Liver (tissue), 9 donors: ENCODE results near the gene CCDC154. TPM values are rescaled to one million over a fixed set of nuclear protein-coding genes. Genes with fewer than 3 reads are reported as not detected.

Experiments used
- DNase-seq: peaks from one replicate; pipeline ENCODE4 v3.0.0-alpha.2; 2017; ENCODE audit warnings: low spot score
- H3K27ac ChIP-seq, 2 donors: one replicate each; pipeline ENCODE4 v1.7.0; 2013; ENCODE audit warnings: inconsistent platforms in 2 of 2, low read length in 2 of 2, control low read depth in 1 of 2, low read depth in 1 of 2, mild to moderate bottlenecking in 1 of 2
- H3K27me3 ChIP-seq, 4 donors: one replicate each; pipeline versions ENCODE4 v1.6.1 to v1.7.0; 2013; ENCODE audit warnings: low read length in 3 of 4, inconsistent platforms in 1 of 4, mild to moderate bottlenecking in 1 of 4, moderate library complexity in 1 of 4; ENCODE audit not compliant: control insufficient read depth in 4 of 4, insufficient read depth in 4 of 4
- H3K36me3 ChIP-seq, 4 donors: one replicate each; pipeline versions ENCODE4 v1.6.1 to v1.7.0; 2013; ENCODE audit warnings: low read length in 3 of 4, mild to moderate bottlenecking in 3 of 4, low read depth in 1 of 4, moderate library complexity in 1 of 4; ENCODE audit not compliant: control insufficient read depth in 4 of 4, insufficient read depth in 3 of 4
- H3K4me1 ChIP-seq, 4 donors: one replicate each; pipeline versions ENCODE4 v1.6.1 to v1.7.0; 2013; ENCODE audit warnings: low read length in 3 of 4, mild to moderate bottlenecking in 3 of 4, moderate library complexity in 1 of 4; ENCODE audit not compliant: control insufficient read depth in 4 of 4, insufficient read depth in 4 of 4
- H3K4me3 ChIP-seq, 3 donors: one replicate each; pipeline versions ENCODE4 v1.6.1 to v1.7.0; 2013; ENCODE audit warnings: low read length in 3 of 3, control low read depth in 1 of 3, low read depth in 1 of 3, mild to moderate bottlenecking in 1 of 3
- H3K9ac ChIP-seq, 2 donors: one replicate each; pipeline ENCODE4 v1.7.0; 2013; ENCODE audit warnings: low read length in 2 of 2, mild to moderate bottlenecking in 2 of 2, moderate library complexity in 2 of 2, control low read depth in 1 of 2, low read depth in 1 of 2
- H3K9me3 ChIP-seq, 4 donors: one replicate each; pipeline versions ENCODE4 v1.6.1 to v1.7.0; 2013; ENCODE audit warnings: low read length in 3 of 4; ENCODE audit not compliant: control insufficient read depth in 4 of 4
- EGR1 ChIP-seq, 2 donors: IDR thresholded peaks; 2 replicates each; pipeline ENCODE4 v1.6.1; 2016 to 2018; ENCODE audit warnings: antibody characterized with exemption in 2 of 2, low read depth in 2 of 2
- FOXA1 ChIP-seq: IDR thresholded peaks from 2 replicates; pipeline ENCODE4 v1.6.1; 2016; ENCODE audit warnings: antibody characterized with exemption
- FOXA2 ChIP-seq: IDR thresholded peaks from 2 replicates; pipeline ENCODE4 v1.6.1; 2016; ENCODE audit warnings: antibody characterized with exemption
- GABPA ChIP-seq, 2 donors: IDR thresholded peaks in 1 of 2; conservative IDR thresholded peaks in 1 of 2; 2 replicates each; pipeline ENCODE4 v1.6.1; 2016; ENCODE audit warnings: antibody characterized with exemption in 2 of 2, mild to moderate bottlenecking in 1 of 2, moderate library complexity in 1 of 2
- HNF4A ChIP-seq, 2 donors: conservative IDR thresholded peaks; 2 replicates each; pipeline ENCODE4 v1.6.1; 2016; ENCODE audit warnings: antibody characterized with exemption in 2 of 2, mild to moderate bottlenecking in 2 of 2
- HNF4G ChIP-seq: IDR thresholded peaks from 2 replicates; pipeline ENCODE4 v1.6.1; 2016; ENCODE audit warnings: antibody characterized with exemption
- JUND ChIP-seq, 2 donors: IDR thresholded peaks; 2 replicates each; pipeline ENCODE4 v1.6.1; 2016; ENCODE audit warnings: antibody characterized with exemption in 2 of 2
- NR2F2 ChIP-seq: IDR thresholded peaks from 2 replicates; pipeline ENCODE4 v1.6.1; 2016; ENCODE audit warnings: antibody characterized with exemption
- RAD21 ChIP-seq, 2 donors: IDR thresholded peaks; 2 replicates each; pipeline ENCODE4 v1.6.1; 2016; ENCODE audit warnings: antibody characterized with exemption in 2 of 2, mild to moderate bottlenecking in 2 of 2
- RXRA ChIP-seq, 2 donors: IDR thresholded peaks; 2 replicates each; pipeline ENCODE4 v1.6.1; 2017 to 2018; ENCODE audit warnings: antibody characterized with exemption in 2 of 2, mild to moderate bottlenecking in 1 of 2
- SP1 ChIP-seq: IDR thresholded peaks from 2 replicates; pipeline ENCODE4 v1.6.1; 2018; ENCODE audit warnings: antibody characterized with exemption, mild to moderate bottlenecking
- TAF1 ChIP-seq: conservative IDR thresholded peaks from 2 replicates; pipeline ENCODE4 v1.6.1; 2016; ENCODE audit warnings: antibody characterized with exemption, mild to moderate bottlenecking
- YY1 ChIP-seq: IDR thresholded peaks from 2 replicates; pipeline ENCODE4 v1.6.1; 2016; ENCODE audit warnings: antibody characterized with exemption, mild to moderate bottlenecking
- ZBTB33 ChIP-seq: IDR thresholded peaks from 2 replicates; pipeline ENCODE4 v1.6.1; 2016; ENCODE audit warnings: antibody characterized with exemption
- WGBS: extraction: QIAGEN DNeasy Blood & Tissue Kit; methylation state at CpG from one replicate; pipeline ENCODE4 v1.1.7; 2013; 5-methylcytosine and 5-hydroxymethylcytosine counted together
- polyA plus RNA-seq, 2 donors: library from polyadenylated mRNA; stranded (reverse) in 1 of 2; unstranded in 1 of 2; fragments of 200-250 nt in 1 of 2; fragments of >200 nt in 1 of 2; fragmentation: Nextera tagmentation in 1 of 2; extraction: Ambion mirVana in 1 of 2; gene quantifications; one replicate each; pipeline versions ENCODE4 v1.2.1 to v1.2.3, GENCODE V29; 2013 to 2015
- total RNA-seq, 2 donors: library from RNA; depleted of rRNA; stranded (reverse); fragments of >200 nt; gene quantifications; one replicate each; pipeline ENCODE4 v1.2.3, GENCODE V29; 2014
- TF ChIP-seq, protein P1 (sequence below): fragments of 150-350 bp; IDR thresholded peaks from 2 replicates; pipeline ENCODE4 v1.5.1; 2017; ENCODE audit warnings: improper control_type of control experiment, low read depth, low read length; ENCODE audit not compliant: missing input control
- TF ChIP-seq, protein P2 (sequence below): IDR thresholded peaks from 2 replicates; pipeline ENCODE4 v1.6.1; 2016; ENCODE audit warnings: antibody characterized with exemption
- TF ChIP-seq, protein P3 (sequence below): IDR thresholded peaks from 2 replicates; pipeline ENCODE4 v1.6.1; 2016; ENCODE audit warnings: antibody characterized with exemption, mild to moderate bottlenecking
- TF ChIP-seq, protein P4 (sequence below): IDR thresholded peaks from 2 replicates; pipeline ENCODE4 v1.6.1; 2016; ENCODE audit warnings: antibody characterized with exemption
- donor health status: healthy.
- donor health status: healthy.
- donor health status: healthy.
- donor health status: healthy.
- donor health status: healthy.

Gene CCDC154
- total RNA-seq: under 1 TPM in 1 of 2 donors, not detected in 1; 0.42 TPM
- under 1 TPM; 0.18 to 0.39 TPM for polyA plus RNA-seq

DNA sequence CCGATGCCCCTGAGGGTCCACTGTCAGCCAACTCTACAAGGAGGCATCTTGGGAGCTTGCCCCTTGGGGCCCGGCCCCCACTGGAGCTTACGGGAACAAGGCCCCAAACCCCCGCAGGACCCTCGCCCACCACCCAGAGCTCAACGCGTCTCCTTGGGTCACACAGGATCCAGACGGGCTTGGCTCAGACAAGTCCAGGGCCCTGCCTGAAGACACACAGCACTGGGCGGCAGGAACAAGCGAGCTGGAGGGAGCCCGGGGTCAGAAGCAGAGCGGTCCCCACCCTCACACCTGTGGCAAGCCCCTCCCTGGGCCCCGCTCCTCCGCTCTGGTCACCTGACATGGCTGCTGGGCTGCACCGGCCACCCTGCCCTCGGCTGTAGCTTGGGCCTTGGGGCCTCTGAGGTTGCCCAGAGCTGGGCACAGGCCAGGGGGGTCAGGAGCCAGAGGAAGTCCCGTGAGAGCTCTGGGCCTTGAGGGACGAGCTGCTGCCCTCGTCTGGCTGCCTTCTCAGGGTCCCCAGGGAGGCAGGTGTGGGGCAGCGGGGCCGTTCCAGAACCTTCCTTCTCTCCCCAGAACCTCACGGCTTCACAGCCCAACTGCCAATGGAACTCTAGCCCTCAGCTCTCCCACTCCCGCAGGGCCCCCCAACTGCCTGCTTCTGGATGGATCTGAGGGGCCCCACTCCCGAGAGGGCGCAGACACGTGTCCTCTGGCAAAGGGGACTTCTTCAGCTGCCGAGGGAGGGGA is at the start of gene CCDC154:
Gene CCDC154 (minus strand): TSS at position 577 of the 750 bp plus-strand sequence. CDS start 234 bp downstream, at position 343.
- H3K36me3 ChIP-seq: peaks cover 0 to 17% (median 5%) of the 10 kb centered on the region in 4 donors
- no peaks in the 10 kb centered on the region for H3K9me3 ChIP-seq

More for the DNA sequence above, at the start of gene CCDC154:
- Histone ChIP-seq H3K4me3 (no peak within 1 kb of the TSS), H3K9ac (no peak within 1 kb of the TSS), H3K4me1 (no peaks in the 10 kb centered on the region), H3K27me3 (no peaks in the 10 kb centered on the region), H3K27ac (no peak within 1 kb of the TSS)
- WGBS: 83% methylated on average over 27 of the region's 27 CpGs
- DNase-seq: no peak
- no peak for TF ChIP-seq JUND (IDR thresholded peaks at IDR 0.05)
- TF ChIP-seq SP1: no peak
- TF ChIP-seq ZBTB33: no peak
- TF ChIP-seq GABPA (IDR thresholded peaks at IDR 0.05 in 1 of 2, conservative IDR thresholded peaks at IDR 0.05 in 1 of 2): no peak
- TF ChIP-seq, protein P1, sequence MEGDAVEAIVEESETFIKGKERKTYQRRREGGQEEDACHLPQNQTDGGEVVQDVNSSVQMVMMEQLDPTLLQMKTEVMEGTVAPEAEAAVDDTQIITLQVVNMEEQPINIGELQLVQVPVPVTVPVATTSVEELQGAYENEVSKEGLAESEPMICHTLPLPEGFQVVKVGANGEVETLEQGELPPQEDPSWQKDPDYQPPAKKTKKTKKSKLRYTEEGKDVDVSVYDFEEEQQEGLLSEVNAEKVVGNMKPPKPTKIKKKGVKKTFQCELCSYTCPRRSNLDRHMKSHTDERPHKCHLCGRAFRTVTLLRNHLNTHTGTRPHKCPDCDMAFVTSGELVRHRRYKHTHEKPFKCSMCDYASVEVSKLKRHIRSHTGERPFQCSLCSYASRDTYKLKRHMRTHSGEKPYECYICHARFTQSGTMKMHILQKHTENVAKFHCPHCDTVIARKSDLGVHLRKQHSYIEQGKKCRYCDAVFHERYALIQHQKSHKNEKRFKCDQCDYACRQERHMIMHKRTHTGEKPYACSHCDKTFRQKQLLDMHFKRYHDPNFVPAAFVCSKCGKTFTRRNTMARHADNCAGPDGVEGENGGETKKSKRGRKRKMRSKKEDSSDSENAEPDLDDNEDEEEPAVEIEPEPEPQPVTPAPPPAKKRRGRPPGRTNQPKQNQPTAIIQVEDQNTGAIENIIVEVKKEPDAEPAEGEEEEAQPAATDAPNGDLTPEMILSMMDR: no peak
- TF ChIP-seq FOXA1: no peak
- TF ChIP-seq RAD21 (IDR thresholded peaks at IDR 0.05): no peak
- TF ChIP-seq, protein P2, sequence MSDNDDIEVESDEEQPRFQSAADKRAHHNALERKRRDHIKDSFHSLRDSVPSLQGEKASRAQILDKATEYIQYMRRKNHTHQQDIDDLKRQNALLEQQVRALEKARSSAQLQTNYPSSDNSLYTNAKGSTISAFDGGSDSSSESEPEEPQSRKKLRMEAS: no peak
- TF ChIP-seq FOXA2: no peak
- TF ChIP-seq, protein P3, sequence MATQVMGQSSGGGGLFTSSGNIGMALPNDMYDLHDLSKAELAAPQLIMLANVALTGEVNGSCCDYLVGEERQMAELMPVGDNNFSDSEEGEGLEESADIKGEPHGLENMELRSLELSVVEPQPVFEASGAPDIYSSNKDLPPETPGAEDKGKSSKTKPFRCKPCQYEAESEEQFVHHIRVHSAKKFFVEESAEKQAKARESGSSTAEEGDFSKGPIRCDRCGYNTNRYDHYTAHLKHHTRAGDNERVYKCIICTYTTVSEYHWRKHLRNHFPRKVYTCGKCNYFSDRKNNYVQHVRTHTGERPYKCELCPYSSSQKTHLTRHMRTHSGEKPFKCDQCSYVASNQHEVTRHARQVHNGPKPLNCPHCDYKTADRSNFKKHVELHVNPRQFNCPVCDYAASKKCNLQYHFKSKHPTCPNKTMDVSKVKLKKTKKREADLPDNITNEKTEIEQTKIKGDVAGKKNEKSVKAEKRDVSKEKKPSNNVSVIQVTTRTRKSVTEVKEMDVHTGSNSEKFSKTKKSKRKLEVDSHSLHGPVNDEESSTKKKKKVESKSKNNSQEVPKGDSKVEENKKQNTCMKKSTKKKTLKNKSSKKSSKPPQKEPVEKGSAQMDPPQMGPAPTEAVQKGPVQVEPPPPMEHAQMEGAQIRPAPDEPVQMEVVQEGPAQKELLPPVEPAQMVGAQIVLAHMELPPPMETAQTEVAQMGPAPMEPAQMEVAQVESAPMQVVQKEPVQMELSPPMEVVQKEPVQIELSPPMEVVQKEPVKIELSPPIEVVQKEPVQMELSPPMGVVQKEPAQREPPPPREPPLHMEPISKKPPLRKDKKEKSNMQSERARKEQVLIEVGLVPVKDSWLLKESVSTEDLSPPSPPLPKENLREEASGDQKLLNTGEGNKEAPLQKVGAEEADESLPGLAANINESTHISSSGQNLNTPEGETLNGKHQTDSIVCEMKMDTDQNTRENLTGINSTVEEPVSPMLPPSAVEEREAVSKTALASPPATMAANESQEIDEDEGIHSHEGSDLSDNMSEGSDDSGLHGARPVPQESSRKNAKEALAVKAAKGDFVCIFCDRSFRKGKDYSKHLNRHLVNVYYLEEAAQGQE: no peak
- TF ChIP-seq HNF4G: no peak
- no peak for TF ChIP-seq YY1
- no peak for TF ChIP-seq TAF1
- no peak for TF ChIP-seq RXRA (IDR thresholded peaks at IDR 0.05)
- no peak for TF ChIP-seq HNF4A (conservative IDR thresholded peaks at IDR 0.05)
- no peak for TF ChIP-seq NR2F2
- TF ChIP-seq, protein P4, sequence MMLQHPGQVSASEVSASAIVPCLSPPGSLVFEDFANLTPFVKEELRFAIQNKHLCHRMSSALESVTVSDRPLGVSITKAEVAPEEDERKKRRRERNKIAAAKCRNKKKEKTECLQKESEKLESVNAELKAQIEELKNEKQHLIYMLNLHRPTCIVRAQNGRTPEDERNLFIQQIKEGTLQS: no peak
- no peak for TF ChIP-seq EGR1 (IDR thresholded peaks at IDR 0.05; ENCODE audit: low read depth in 2 of 2)
